ENCODE data around the gene SETD2. TPM values are rescaled to one million over a fixed set of nuclear protein-coding genes. Genes with fewer than 3 reads are reported as not detected.
"Not testable (repeated sequence)": the region's sequence is repeated elsewhere in the genome, so short reads cannot be mapped to it uniquely, and the experiment has no call there.

SETD2 gene
- total and polyA plus RNA-seq, 2 donors (not counting 1 experiment from before 2014, with no cell fraction given) = 22.6 to 91.4 TPM

GRCh38 chr3:47180011-47180410 lies 16.1 kb upstream of the SETD2 start:
- H3K4me3 ChIP-seq (ENCODE audit: control extremely low read depth in 1 of 5, extremely low read depth in 1 of 5, insufficient read depth in 1 of 5, low read depth in 2 of 5, low read length in 4 of 5); H3K27me3 Mint-ChIP-seq; H3K27me3 ChIP-seq (replicated peaks in 1 of 4; ENCODE audit: control extremely low read depth in 1 of 4, control insufficient read depth in 3 of 4, insufficient read depth in 4 of 4, low read length in 3 of 4); H3K9me3 ChIP-seq (ENCODE audit: control extremely low read depth in 1 of 3, control insufficient read depth in 2 of 3, insufficient read depth in 1 of 3, low read length in 2 of 3); H3K4me3 Mint-ChIP-seq; H3K27ac Mint-ChIP-seq; H3K4me2 ChIP-seq (replicated peaks; ENCODE audit: low read depth, low read length, poor library complexity, severe bottlenecking); H2AFZ ChIP-seq (ENCODE audit: insufficient read depth, low read depth, low read length, poor library complexity, severe bottlenecking); DNase-seq; H3K9ac ChIP-seq (ENCODE audit: low read length); ATAC-seq (ENCODE audit: low read depth); H4K20me1 ChIP-seq (ENCODE audit: control insufficient read depth, insufficient read depth, low read length, poor library complexity, severe bottlenecking); intact Hi-C loops (cut with micrococcal nuclease); H3K9me3 Mint-ChIP-seq (ENCODE audit: insufficient read depth); POLR2A ChIA-PET; H3K27ac ChIP-seq (ENCODE audit: low read length in 2 of 2); H3K36me3 ChIP-seq (replicated peaks in 1 of 2; ENCODE audit: control extremely low read depth in 1 of 2, control insufficient read depth in 1 of 2, extremely low read depth in 1 of 2, insufficient read depth in 2 of 2, low read length in 1 of 2); H3K79me2 ChIP-seq (ENCODE audit: control insufficient read depth, insufficient read depth, low read length): not testable (repeated sequence)
- H3K4me1 ChIP-seq (ENCODE audit: control insufficient read depth in 2 of 2, insufficient read depth in 2 of 2, low read length in 2 of 2) = peaks cover 17 to 21% of the 10 kb centered on the region in 2 donors
- 93% methylated on average over 3 of the region's 12 CpGs for WGBS (ENCODE audit: insufficient coverage)
- CTCF ChIA-PET = interaction anchor here (1.0 to 1.1 kb wide), 2 partner anchors 15 to 16 kb away, joined by 3 to 5 read pairs; partner anchors contain the start of gene SETD2
- peaks cover 16% of the 10 kb centered on the region for H3K4me1 Mint-ChIP-seq

- TF ChIP-seq CTCF (IDR thresholded peaks at IDR 0.05) (no peak), EZH2 (IDR thresholded peaks at IDR 0.05; ENCODE audit: borderline replicate concordance, insufficient read depth, low read depth, low read length, poor library complexity, severe bottlenecking) (no peak)
- Mint-ChIP-seq H3K4me3 (no peak overlapping the region), H3K9me3 (ENCODE audit: insufficient read depth) (no peaks in the 10 kb centered on the region), H3K27ac (no peak overlapping the region), H3K27me3 (no peaks in the 10 kb centered on the region), H3K4me1 (peaks cover 20% of the 10 kb centered on the region)
- CTCF ChIA-PET = interaction anchor here (0.6 kb wide), 1 partner anchor 209 kb away, joined by 3 read pairs; no protein-coding TSS in a partner anchor
- no peak for DNase-seq
- H2AFZ ChIP-seq (ENCODE audit: insufficient read depth, low read depth, low read length, poor library complexity, severe bottlenecking) = no peak overlapping the region
- H3K79me2 ChIP-seq (ENCODE audit: control insufficient read depth, insufficient read depth, low read length) = no peaks in the 10 kb centered on the region
- no peak overlapping the region for H3K9ac ChIP-seq (ENCODE audit: low read length)
- no CpG with 5 or more reads among the region's 5 CpGs for WGBS (ENCODE audit: insufficient coverage)
- no peak for ATAC-seq (ENCODE audit: low read depth)
- POLR2A ChIA-PET = no interaction called here
- no peak overlapping the region for H3K27ac ChIP-seq (ENCODE audit: low read length in 2 of 2)
- H3K36me3 ChIP-seq (replicated peaks in 1 of 2; ENCODE audit: control extremely low read depth in 1 of 2, control insufficient read depth in 1 of 2, extremely low read depth in 1 of 2, insufficient read depth in 2 of 2, low read length in 1 of 2) = no peaks in the 10 kb centered on the region
- H4K20me1 ChIP-seq (ENCODE audit: control insufficient read depth, insufficient read depth, low read length, poor library complexity, severe bottlenecking) = no peaks in the 10 kb centered on the region
- no peaks in the 10 kb centered on the region for H3K27me3 ChIP-seq (replicated peaks in 1 of 4; ENCODE audit: control extremely low read depth in 1 of 4, control insufficient read depth in 3 of 4, insufficient read depth in 4 of 4, low read length in 3 of 4)
- no peaks in the 10 kb centered on the region for H3K9me3 ChIP-seq (ENCODE audit: control extremely low read depth in 1 of 3, control insufficient read depth in 2 of 3, insufficient read depth in 1 of 3, low read length in 2 of 3)
- no peak overlapping the region for H3K4me3 ChIP-seq (ENCODE audit: control extremely low read depth in 1 of 5, extremely low read depth in 1 of 5, insufficient read depth in 1 of 5, low read depth in 2 of 5, low read length in 4 of 5)
- intact Hi-C loops (cut with micrococcal nuclease) = no loop called here
- H3K4me1 ChIP-seq (ENCODE audit: control insufficient read depth in 2 of 2, insufficient read depth in 2 of 2, low read length in 2 of 2) = peaks cover 22 to 26% of the 10 kb centered on the region in 2 donors
- no peak overlapping the region for H3K4me2 ChIP-seq (replicated peaks; ENCODE audit: low read depth, low read length, poor library complexity, severe bottlenecking)
These were observed 12.7 kb upstream of the SETD2 start for GRCh38 chr3:47176582-47176981.

All from B cell (primary cell).